Nephron (organoid): ENCODE measurements around the gene ARSJ.

Source experiments
- H3K27ac Mint-ChIP-seq, 3 experiments: 2 replicates each; pipeline ENCODE4 v1.8.0; 2020; ENCODE audit warnings: mixed read lengths in 3 of 3, mild to moderate bottlenecking in 2 of 3, moderate library complexity in 1 of 3
- H3K27me3 Mint-ChIP-seq: 2 replicates; pipeline ENCODE4 v1.8.0; 2021; ENCODE audit warnings: low read depth, mild to moderate bottlenecking, moderate library complexity, mixed read lengths
- H3K36me3 Mint-ChIP-seq: 2 replicates; pipeline ENCODE4 v1.8.0; 2020; ENCODE audit warnings: low read depth, mixed read lengths
- H3K4me1 Mint-ChIP-seq: 2 replicates; pipeline ENCODE4 v1.8.0; 2020; ENCODE audit warnings: mixed read lengths
- H3K4me3 Mint-ChIP-seq, 3 experiments: 2 replicates each; pipeline ENCODE4 v1.8.0; 2020; ENCODE audit warnings: mild to moderate bottlenecking in 3 of 3, mixed read lengths in 3 of 3, moderate library complexity in 2 of 3
- H3K9me3 Mint-ChIP-seq: 2 replicates; pipeline ENCODE4 v1.8.0; 2020; ENCODE audit warnings: mixed read lengths
- CTCF ChIP-seq, 3 experiments: fragments of 200-600 bp; sonication (generic); IDR thresholded peaks; one replicate each; pipeline ENCODE4 v1.5.0; 2021; ENCODE audit warnings: antibody characterized with exemption in 3 of 3; ENCODE audit not compliant: unreplicated experiment in 3 of 3

The ARSJ gene

DNA sequence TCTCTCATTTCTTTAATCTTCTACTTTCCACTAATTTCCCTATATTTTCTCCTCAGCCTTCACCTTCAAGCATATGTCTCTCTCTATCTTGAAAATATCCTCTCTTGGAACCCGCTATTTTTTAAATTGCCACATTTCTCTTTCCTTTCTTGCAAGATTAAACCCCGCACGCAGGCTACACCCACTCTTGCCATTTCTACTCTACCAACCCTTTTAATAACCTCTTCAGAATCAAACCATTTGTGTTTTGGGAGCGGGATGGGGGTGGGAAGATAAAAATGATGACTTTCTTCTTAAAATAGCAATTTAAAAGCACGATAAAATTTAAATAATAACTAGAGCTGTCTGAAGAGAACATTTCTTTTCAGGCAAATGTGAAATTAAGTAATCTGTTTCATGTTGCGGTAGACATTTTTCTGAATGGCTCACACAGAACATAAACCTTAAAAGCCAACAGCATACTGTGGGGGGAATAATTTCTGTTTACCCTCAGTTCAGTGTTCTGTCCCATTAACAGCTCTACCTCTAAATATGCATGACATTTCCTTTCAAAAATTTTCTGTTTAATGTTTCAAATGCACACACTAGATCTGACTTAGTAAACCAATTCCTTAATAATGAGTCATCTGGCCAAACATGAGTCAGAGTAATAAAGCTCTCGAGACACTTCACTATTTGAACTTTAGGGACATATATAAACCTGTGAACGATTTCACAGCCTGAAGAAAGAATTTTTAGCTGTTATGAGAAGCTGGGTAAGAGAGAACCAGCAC lies 20.5 kb downstream of the ARSJ start:
- no peak for TF ChIP-seq CTCF (IDR thresholded peaks at IDR 0.05; ENCODE audit: unreplicated experiment in 3 of 3)

GRCh38 chr4:113957956-113958355 lies 21.5 kb downstream of the ARSJ start:
- Mint-ChIP-seq H3K27me3 (no peaks in the 10 kb centered on the region), H3K36me3 (no peaks in the 10 kb centered on the region), H3K4me3 (no peak overlapping the region), H3K27ac (no peak overlapping the region), H3K4me1 (peaks cover 29% of the 10 kb centered on the region), H3K9me3 (no peaks in the 10 kb centered on the region)
- no peak for TF ChIP-seq CTCF (IDR thresholded peaks at IDR 0.05; ENCODE audit: unreplicated experiment in 3 of 3)

More for the DNA sequence above, 20.5 kb downstream of the ARSJ start:
- Mint-ChIP-seq H3K27me3 (no peaks in the 10 kb centered on the region), H3K36me3 (no peaks in the 10 kb centered on the region), H3K9me3 (no peaks in the 10 kb centered on the region), H3K4me3 (no peak overlapping the region), H3K27ac (peak overlapping the region; percentile 13 to 59 (median 16)), H3K4me1 (peaks cover 30% of the 10 kb centered on the region)

- H3K4me1 Mint-ChIP-seq = peaks cover 28% of the 10 kb centered on the region
- TF ChIP-seq CTCF (IDR thresholded peaks at IDR 0.05; ENCODE audit: unreplicated experiment in 3 of 3) = no peak
- no peaks in the 10 kb centered on the region for H3K9me3 Mint-ChIP-seq
- H3K4me3 Mint-ChIP-seq = no peak overlapping the region
- H3K27me3 Mint-ChIP-seq = no peaks in the 10 kb centered on the region
- H3K36me3 Mint-ChIP-seq = peaks cover 5% of the 10 kb centered on the region
- no peak overlapping the region for H3K27ac Mint-ChIP-seq
Measured at GRCh38 chr4:113955948-113956347, 23.5 kb downstream of the ARSJ start.

DNA sequence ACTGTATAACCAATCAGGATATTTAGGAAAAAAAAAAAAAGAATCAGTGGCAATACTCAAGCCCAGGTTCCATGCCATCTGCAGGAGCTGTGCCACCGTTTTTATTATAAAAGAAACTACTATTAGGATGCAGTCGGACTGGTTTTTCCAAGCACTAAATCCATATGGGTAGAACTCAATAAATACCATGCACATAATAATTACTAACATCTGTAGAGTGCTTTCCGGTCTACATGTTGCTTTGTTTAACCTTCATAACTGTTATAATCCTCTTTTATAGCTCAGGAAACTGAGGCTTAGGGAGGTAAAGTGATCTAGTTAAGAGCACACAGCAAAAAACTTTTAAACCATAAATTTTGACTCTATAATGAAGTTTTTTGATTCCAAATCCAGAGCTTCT lies 24.0 kb downstream of the ARSJ start:
- no peak overlapping the region for H3K4me3 Mint-ChIP-seq
- no peaks in the 10 kb centered on the region for H3K9me3 Mint-ChIP-seq
- H3K4me1 Mint-ChIP-seq = peaks cover 24% of the 10 kb centered on the region
- H3K27ac Mint-ChIP-seq = no peak overlapping the region
- H3K36me3 Mint-ChIP-seq = peaks cover 5% of the 10 kb centered on the region
- no peak for TF ChIP-seq CTCF (IDR thresholded peaks at IDR 0.05; ENCODE audit: unreplicated experiment in 3 of 3)
- H3K27me3 Mint-ChIP-seq = no peaks in the 10 kb centered on the region

- Mint-ChIP-seq H3K36me3 (peaks cover 5% of the 10 kb centered on the region), H3K27me3 (no peaks in the 10 kb centered on the region), H3K9me3 (no peaks in the 10 kb centered on the region), H3K4me1 (peaks cover 19% of the 10 kb centered on the region), H3K27ac (no peak overlapping the region), H3K4me3 (no peak overlapping the region)
- no peak for TF ChIP-seq CTCF (IDR thresholded peaks at IDR 0.05; ENCODE audit: unreplicated experiment in 3 of 3)
Measured at GRCh38 chr4:113953888-113954287, 25.6 kb downstream of the ARSJ start.

DNA sequence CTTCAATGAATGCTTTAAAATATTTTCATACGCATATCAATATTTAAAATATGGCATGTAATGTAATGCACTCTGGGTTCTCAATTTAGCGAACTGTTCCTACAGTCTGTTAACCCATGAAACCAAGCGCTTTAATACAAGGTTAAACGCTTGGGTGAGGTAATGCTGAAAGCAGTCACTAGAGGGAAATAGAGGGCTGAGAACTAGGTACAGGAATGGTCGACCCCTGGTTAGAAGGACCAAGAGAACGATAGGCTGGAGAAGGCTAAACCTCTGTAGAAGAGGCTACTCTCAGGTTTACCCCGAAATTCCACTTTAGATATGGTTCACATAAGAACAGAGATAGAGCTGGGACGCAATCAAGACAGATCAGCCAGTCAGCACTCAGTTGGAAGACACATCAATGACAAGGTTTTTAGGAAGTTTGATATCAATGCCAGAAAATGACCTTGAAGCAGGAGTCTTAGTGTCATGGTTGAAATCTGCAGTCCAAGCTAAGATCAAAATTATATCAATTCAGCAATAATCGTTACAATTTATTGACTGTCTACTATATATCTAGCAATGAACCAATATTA lies 26.9 kb downstream of the ARSJ start:
- peaks cover 5% of the 10 kb centered on the region for H3K36me3 Mint-ChIP-seq
- H3K4me3 Mint-ChIP-seq = no peak overlapping the region
- peaks cover 8% of the 10 kb centered on the region for H3K4me1 Mint-ChIP-seq
- H3K9me3 Mint-ChIP-seq = no peaks in the 10 kb centered on the region
- no peaks in the 10 kb centered on the region for H3K27me3 Mint-ChIP-seq
- H3K27ac Mint-ChIP-seq = no peak overlapping the region
- TF ChIP-seq CTCF (IDR thresholded peaks at IDR 0.05; ENCODE audit: unreplicated experiment in 3 of 3) = peak; percentile 47 to 70 (median 59)
